Sciatic nerve (tissue), 2 donors: ENCODE data around the gene CYLD. TPM values are rescaled to one million over a fixed set of nuclear protein-coding genes. Genes with fewer than 3 reads are reported as not detected.
A peak's percentile ranks its signal among the peaks of the same experiment; 100 is the strongest.

ENCODE experiments used
- ATAC-seq: fragments of 200-7000 bp; cut with Tn5 transposase; one replicate; pipeline ENCODE4 v1.9.1; 2020; ENCODE audit warnings: mild to moderate bottlenecking, moderate library complexity
- DNase-seq: peaks from one replicate; pipeline ENCODE4 v3.0.0-alpha.2; 2020; ENCODE audit warnings: low spot score
- intact Hi-C: fragments of 100-400 bp; cut with DNase I; formaldehyde crosslinking; loops from one replicate; pipeline ENCODE4 v1.14.2; 2022
- total RNA-seq: library from RNA; stranded (reverse); fragmentation: NEBNext Ultra II Directional; extraction: Animal tissue kit (Norgen Biotek cat#: 25700); gene quantifications from one replicate; pipeline ENCODE4 v1.2.1, GENCODE V29; 2021
- donor health status: DM: no; HTN: no; CAD: no.
- donor health status: DM: no; HTN: no; CAD: no.

CYLD gene
- total RNA-seq, 1 donor from 2014 or later = 52.2 TPM

DNA sequence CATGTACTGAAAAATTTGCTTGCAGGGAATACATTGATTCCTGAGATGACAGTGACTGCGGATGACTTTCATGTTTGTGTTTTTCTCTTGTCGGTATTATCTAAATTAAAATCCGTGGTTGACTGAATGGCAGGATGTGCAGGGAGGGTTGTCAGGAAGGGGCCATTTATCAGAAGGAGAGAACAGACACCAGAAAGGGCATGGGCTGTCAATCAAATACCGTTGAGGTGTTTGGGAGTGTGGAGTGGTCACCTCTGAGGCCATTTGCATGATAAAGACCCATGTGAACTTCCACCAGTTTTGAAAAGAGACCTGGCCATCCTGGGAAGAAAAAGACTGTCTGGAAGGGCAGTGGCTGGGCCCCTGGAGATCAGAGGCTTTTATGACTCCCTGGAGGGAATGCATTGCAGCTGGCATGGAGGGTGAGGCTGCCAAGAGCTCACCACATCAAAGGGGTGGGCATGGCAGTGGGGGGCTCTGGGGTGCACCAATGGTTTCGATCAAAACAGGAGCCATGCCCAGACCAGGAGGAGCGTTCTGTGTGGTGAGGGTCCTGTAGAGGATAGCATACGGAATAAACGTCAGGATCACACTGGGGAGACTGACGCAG lies 67.1 kb downstream of the CYLD start:
- DNase-seq = peak; percentile 27
- intact Hi-C loops = no loop called here
- no peak for ATAC-seq

DNA sequence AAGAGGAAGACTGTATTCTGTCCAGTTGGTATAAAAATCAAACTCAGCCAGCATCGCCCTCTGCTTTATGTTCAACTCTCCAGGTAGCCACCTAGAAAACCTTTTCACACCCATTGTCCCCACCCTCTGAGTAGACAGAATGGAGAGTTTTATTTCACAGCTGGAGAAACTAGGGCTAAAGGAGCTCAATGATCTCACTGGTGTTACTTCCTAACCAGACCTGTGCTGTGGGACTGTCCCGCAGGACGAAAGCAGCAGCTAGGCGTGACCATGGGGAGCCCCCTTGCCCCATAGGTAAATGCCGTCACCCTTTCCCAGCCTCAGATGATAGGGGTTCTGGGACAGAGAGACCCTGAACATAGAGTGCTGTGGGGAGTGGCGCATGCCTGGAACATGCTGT lies 67.7 kb downstream of the CYLD start:
- ATAC-seq (no peak), DNase-seq (peak; percentile 38)
- intact Hi-C loops = no loop called here

DNA sequence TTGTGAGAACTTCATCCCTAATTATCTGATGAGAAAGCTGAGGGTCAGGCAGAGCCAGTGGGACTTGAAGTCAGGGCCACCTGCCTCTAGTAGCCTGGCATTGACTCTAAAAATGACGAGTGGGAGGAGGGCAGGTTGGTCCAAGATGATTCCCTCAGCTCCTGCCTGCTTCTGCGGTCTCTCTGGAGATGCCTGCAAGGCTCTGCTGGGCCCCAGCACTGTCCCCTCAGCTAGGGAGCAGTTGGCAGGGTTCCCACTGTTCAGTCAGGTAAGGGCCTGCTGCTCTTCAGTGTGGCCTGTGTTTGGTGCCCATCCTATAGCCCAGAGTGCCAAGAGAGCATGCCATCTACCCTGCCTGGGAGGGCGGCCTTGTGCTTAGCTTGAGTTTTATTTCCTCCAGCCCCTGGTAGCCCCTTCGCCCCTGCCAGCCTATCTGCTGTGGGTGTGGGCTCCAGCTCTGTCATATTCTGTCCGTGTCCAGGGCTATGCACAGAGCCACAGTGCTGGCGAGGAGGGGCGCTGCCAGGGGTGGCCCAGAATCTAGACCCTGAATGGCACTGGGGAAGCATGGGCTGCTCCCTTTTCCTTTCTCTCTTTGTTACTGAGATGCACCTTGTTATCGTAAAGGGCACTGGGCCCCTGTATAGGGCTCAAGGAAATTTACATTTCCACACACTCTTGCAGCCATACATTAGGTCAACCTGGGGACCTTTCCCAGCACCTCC lies 68.5 kb downstream of the CYLD start:
- intact Hi-C loops = no loop called here
- DNase-seq = peak; percentile 36
- ATAC-seq = no peak

DNA sequence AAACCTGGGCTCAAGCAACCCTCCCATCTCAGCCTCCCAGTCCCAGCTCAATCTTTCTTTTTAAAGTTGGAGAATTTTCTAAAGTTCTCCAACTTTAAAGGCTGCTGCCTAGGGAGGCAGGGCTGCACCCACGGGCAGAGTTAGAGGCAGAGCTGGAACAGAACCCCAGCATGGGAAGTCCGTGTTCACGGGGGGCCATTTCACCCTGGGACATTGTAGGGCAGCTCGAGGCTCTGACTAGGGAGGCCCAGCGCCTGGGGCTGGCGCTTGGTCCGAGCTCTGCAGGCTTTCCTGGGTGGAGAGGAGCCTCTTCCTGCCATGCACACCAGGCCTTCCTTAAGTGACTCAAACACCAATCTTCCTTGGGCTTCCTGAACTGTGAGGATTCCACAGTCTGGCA lies 70.2 kb downstream of the CYLD start:
- intact Hi-C loops = no loop called here
- no peak for ATAC-seq
- no peak for DNase-seq

DNA sequence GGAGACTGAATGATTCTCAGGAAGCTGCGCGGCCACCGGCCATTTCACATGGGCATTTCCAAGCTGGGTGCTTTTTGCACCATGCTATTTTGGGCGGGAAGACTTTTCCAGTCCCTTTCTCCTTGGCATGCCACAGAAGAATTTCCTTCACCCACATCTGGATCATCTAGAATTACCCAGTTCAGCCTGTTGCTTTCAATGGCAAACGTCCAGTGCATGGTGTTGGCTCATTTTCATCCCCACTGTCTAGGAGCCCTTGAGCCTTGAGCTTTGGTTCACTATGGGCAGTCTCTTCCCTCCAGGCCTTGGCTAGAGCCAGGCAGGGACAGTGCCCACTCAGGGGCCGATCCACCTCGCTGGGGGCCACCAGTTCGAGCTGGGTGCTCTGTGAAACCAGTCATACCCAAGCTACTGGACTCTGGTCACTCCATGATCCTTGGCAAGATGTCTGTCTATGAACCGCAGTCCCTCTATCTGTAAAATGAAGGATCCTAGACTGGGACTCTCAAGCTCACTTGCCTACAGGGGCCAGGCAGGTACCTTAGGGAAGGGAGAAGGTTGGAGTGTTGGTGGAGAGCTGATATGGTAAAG lies 71.1 kb downstream of the CYLD start:
- peak; percentile 48 for DNase-seq
- intact Hi-C loops = no loop called here
- peak; percentile 17 for ATAC-seq

DNA sequence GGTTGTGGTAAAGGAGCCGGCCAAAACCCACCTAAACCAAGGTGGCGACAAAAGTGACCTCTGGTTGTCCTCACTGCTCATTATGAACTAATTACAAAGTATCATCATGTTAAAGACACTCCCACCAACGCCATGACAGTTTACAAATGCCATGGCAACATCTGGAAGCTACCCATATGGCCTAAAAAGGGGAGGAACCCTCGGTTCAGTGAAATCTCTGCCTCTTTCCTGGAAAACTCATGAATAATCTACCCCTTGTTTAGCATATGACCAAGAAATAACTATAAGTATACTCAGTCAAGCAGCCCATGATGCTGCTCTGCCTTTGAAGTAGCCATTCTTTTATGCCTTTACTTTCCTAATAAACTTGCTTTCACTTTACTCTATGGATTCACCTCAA lies 72.2 kb downstream of the CYLD start:
- intact Hi-C loops = no loop called here
- no peak for ATAC-seq
- no peak for DNase-seq

DNA sequence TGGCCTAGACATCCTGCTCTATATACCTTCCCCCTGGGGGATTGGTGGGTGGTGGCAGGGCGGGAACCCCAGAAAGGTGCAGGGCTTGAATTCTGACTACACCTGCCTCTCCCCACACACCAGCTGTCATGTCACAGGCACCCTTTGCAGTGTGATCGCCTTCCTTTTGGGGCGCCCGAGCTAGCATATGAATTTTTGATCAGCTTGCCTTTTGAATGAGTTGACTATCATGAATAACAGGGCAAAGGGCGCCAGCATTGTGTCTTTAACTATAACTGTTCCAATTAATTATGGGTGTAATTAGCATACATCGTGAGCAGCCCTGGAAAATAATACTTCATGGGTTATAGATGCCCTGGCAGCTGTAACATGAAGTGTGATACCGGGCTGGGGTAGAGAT lies 72.7 kb downstream of the CYLD start:
- ATAC-seq (no peak), DNase-seq (peak; percentile 25)
- intact Hi-C loops = no loop called here

DNA sequence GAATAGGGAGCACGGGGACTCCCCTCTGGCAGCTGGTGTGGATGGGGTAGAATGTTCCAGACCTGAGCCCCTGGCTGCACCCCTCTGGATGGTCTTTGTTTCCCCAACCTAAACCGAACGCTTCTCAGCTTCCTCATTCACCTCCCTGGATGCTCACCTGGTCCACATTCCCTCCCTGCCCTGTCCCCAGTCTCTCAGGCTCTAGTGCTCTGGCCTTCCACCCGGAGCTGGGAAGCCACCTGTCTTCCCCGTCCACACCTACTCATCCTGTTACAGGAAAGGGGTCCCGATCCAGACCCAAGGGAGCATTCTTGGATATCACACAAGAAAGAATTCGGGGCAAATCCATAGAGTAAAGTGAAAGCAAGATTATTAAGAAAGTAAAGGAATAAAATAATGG lies 73.5 kb downstream of the CYLD start:
- ATAC-seq (no peak), DNase-seq (no peak)
- intact Hi-C loops = no loop called here

DNA sequence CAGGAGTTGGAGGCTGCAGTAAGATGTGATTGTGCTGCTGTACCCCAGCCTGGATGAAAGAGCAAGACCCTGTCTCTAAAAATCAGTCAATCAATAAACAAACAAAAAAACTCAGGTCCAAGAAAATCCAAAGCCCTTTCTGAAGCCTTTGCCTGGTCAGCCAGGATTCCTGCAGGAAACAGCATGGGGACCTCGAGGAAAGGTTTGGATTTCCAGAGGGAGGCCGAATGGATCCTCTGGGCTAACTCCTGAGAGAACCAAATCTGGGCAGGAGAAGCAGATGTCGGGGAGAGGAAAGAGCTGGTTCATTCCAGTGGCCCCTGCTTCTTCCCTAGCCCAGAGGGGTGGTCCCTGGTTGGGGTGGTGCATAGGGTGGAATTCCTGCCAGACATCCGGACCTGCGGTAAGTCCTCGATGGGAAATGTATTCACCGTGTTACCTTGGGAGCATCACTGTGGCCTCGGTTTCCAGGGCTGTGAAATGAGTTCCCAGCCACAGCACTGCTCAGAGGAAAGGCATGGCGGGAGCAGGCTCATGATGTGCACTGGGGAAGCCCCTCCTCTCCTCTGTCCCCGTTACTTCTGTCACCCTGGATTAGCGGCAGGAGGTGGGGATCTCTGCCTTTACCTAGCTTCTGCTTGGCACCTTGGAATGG lies 75.1 kb downstream of the CYLD start:
- intact Hi-C loops = no loop called here
- peak; percentile 14 for DNase-seq
- no peak for ATAC-seq

DNA sequence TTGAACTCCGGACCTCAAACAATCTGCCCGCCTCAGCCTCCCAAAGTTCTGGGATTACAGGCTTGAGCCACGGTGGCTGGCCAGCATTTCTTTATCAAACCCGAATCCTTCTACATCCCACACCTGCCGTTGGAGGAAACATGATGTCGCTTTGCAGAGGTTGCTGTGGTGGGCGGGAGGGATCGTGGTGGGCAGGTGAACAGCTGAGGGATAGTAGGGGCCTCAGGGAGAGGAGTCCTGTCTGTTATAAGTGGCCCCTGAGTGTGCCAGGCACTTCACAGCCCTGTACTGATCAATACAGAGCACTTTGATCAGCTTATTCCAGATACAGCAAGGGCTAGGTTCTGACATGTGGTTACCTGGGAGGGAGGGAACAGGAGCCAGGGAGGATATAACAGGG lies 76.5 kb downstream of the CYLD start:
- intact Hi-C loops = no loop called here
- ATAC-seq = no peak
- peak; percentile 13 for DNase-seq

DNA sequence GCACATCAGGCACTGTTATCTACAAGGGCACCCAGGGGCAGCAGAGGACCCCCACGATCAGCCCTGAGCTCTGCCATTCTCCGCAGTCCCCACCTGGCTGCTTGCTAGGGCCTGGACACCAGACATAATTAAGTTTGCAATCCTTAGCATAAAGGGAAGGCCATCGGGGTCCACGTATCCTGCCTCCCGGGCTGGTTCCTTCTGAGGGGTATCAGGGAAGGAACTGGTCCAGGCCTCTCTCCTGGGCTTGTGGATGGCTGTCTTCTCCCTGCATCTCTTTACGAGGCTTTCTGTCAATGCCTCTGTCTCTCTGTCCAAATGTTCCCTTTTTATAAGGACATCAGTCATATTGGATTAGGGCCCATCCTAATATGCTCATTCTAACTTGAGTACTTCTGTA lies 77.8 kb downstream of the CYLD start:
- intact Hi-C loops = no loop called here

DNA sequence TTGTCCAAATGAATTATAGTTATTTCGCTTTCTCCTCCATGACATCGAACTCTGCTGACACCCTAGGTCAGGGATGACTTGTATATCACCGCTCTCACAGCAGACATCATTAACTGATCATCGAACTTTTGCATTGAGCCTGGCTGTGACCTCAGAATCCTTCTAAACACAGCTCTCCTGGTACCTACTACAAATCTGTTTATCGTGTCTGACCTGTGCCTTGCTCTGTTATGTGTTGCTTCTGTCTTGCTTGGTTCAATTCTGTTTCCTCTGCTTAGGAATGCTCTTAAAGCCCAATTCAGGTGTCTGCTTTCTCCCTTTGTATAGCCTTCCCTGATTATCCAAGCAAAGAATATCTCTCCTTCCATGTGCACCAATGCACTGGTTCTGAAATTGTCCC lies 78.3 kb downstream of the CYLD start:
- intact Hi-C loops = no loop called here
- no peak for ATAC-seq
- no peak for DNase-seq

More for the DNA sequence above, 77.8 kb downstream of the CYLD start:
- ATAC-seq (no peak), DNase-seq (peak; percentile 21)

DNA sequence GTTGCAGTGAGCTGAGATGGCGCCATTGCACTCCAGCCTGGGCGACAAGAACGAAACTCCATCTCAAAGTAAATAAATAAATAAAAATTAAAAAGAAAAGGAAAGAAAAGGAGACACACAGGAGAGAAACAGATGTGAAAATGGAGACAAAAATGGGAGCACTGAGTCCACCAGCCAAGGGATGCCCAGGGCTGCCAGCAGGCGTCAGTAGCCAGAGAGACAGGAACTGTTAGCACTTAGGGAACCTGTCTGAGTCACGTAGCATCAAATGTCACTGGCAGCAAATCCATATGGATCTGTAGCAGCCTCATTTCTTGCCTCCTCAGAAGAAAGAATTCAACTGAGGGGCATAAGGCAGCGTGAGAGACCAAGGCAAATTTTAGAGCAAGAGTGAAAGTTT lies 79.7 kb downstream of the CYLD start:
- DNase-seq (no peak), ATAC-seq (no peak)
- intact Hi-C loops = no loop called here

DNA sequence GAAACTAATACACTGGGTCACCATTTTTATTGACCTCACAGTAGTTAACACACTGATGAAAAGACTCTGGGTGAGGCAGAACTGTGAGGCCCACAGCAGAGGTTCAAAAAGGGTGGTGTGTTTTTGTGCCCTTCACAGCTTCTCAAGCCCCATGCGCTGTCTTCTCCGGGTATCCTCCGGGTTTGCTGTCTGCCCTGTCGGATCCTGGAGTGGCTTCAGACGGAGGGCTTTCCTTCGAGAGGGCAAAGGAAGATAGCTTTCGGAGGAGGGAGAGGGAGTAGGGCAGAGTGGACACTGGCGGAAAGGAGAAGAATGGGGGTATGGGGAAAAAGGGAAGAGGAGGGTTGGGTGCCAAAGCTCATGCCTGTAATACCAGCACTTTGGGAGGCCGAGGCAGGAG lies 80.8 kb downstream of the CYLD start:
- intact Hi-C loops = no loop called here
- ATAC-seq (no peak), DNase-seq (no peak)

DNA sequence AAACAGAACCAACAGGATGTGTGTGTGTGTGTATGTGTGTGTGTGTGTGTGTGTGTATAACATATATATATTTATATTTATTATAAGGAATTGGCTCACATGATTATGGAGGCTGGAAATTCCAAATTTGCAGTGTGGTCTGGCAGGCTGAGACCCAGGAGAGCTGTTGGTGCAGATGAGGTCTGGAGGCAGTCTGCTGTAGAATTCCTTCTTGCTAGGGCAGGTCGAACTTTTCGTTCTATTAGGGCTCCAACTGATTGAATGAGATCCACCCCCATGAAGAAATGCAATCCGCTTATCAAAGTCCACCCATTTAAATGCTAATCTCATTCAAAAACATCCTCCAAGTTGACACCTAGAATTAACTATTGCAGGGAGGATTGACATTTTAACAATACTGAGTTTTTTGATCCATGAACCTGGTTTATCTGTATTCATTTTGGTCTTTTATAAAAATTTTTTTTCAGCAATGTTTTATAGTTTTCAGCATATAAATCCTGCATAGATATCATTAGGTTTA lies 85.0 kb downstream of the CYLD start:
- no peak for ATAC-seq
- intact Hi-C loops = no loop called here

DNA sequence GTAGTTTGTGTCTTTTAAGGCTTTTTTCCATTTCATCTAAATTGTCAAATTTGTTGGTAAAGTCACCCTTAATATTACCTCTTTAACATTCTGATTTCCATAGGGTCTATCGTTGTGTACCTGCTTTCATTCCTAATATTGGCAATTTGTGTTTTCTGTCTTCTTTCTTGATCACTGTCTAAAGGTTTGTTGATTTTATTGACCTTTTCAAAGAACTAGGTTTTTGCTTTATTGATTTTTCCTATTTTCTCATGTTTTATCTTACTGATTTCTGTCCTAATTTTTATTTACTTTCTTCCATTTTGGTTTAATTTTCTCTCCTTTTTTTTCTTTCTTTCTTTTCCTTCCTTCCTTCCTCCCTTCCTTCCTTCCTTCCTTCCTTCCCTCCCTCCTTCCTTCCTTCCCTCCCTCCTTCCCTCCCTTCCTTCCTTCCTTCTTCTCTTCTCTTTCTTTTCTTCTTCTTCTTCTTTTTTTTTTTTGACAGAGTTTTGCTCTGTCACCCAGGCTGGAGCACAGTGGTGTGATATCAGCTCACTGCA lies 86.3 kb downstream of the CYLD start:
- intact Hi-C loops = no loop called here
- ATAC-seq = no peak
- DNase-seq = no peak

More for the DNA sequence above, 85.0 kb downstream of the CYLD start:
- no peak for DNase-seq

DNA sequence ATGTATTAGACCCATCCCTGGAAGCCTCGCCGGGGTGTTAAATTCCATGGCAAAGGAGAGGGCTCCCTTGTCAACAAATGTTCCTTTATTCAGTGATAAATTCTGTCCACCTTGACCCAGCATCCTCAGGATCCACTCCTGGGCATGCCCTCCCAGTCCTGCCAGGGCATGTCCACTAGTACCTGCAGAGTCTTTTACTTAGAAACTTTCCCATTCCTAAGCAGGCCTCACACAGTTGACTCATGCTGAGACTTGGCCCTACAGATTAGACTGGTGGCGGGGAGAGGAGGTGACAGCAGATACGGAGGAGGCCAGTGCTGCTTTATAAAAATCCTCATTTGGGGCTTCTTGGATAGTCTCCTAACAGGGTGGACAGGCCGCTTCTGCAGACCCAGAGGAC lies 88.8 kb downstream of the CYLD start:
- intact Hi-C loops = no loop called here
- no peak for ATAC-seq
- peak; percentile 14 for DNase-seq

DNA sequence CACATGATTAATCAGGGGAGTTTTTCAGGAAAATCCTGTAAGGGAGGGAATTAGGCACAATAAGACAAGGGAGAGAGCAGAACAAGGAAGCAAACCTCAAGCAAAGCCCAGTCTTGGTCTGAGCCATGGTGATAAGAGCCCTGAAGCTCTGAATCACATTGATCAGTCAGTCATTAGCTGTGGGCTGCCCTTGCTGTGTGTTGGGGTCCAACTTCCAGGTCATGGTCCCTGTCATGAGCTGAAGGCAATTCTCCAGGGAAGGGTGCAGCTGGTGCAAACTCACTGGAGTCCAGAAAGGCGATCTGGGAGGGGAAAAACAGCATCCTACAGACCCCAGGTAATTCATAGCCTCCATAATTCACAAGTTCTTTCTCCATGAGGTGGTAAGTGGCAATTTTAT lies 89.9 kb downstream of the CYLD start:
- intact Hi-C loops = no loop called here
- no peak for ATAC-seq
- peak; percentile 25 for DNase-seq

DNA sequence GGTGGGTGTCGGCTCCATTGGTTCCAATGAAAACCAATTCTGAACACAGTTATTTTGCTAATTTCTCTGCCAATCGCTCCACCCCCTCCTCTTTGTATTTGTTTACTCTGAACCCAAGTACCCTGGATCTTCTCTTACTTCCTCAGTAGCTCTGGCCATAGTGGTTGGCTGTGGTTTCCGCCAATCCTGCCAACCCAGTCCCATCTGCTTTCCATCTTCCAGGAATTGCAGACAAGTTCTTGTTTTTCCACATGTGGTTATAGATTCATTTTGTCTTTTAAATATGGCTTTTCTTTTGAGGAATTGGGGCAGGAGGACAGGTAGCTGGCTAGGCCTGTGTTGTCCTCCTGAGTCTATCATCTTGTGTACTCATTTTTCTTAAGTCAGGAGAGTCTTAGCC lies 92.0 kb downstream of the CYLD start:
- intact Hi-C loops = no loop called here
- ATAC-seq (peak; percentile 56), DNase-seq (no peak)

DNA sequence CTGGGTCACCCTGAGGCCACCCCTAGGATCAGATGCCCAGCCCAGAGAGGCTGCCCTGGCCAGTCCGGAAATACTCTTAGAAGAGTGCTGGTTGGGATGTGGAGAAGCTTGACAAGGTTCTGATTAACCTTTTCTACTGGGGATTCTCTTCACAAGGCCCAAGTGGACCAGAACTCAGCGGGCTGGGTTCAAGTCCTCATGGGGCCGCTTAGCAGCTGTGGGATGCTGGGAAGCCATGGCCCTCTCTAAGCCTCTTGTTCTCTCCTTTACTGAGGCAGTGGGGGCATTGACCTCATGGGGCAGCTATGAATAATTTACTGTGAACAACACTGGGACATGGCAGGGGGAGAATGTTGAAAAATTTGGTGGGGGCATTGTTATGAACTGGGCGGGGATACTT lies 92.8 kb downstream of the CYLD start:
- DNase-seq = peak; percentile 25

More for the DNA sequence above, 92.8 kb downstream of the CYLD start:
- intact Hi-C loops = no loop called here
- ATAC-seq = no peak
